C4-2B (cell line): ENCODE results near the gene VSTM2A.

Experiments
- ZFX ChIP-seq: fragments of 450-650 bp; IDR thresholded peaks from 2 replicates; pipeline ENCODE4 v1.6.1; 2017
- TF ChIP-seq, protein P1 (sequence below): fragments of 450-650 bp; conservative IDR thresholded peaks from 2 replicates; pipeline ENCODE4 v1.5.1; 2017; ENCODE audit warnings: mild to moderate bottlenecking

DNA sequence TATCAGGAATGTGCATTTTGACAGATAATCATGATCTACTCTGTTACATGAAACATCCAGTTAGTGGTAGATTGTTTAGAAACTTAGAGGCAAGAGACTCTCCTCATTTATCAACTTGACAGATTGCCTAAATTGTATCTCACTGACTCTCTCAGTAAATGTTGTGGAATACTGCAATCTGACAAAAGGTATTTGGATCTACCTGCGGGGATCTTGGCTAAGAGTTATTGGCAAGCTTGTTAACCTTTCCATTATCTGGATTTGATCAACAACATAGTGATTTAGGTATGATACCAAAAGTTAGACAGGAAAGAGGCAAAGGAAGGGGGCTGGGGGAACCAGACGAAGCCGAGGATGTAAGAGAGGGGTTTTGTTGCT, 2.0 kb downstream of the VSTM2A start:
- TF ChIP-seq, protein P1, sequence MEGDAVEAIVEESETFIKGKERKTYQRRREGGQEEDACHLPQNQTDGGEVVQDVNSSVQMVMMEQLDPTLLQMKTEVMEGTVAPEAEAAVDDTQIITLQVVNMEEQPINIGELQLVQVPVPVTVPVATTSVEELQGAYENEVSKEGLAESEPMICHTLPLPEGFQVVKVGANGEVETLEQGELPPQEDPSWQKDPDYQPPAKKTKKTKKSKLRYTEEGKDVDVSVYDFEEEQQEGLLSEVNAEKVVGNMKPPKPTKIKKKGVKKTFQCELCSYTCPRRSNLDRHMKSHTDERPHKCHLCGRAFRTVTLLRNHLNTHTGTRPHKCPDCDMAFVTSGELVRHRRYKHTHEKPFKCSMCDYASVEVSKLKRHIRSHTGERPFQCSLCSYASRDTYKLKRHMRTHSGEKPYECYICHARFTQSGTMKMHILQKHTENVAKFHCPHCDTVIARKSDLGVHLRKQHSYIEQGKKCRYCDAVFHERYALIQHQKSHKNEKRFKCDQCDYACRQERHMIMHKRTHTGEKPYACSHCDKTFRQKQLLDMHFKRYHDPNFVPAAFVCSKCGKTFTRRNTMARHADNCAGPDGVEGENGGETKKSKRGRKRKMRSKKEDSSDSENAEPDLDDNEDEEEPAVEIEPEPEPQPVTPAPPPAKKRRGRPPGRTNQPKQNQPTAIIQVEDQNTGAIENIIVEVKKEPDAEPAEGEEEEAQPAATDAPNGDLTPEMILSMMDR = no peak
- TF ChIP-seq ZFX = no peak
